ENCODE measurements around the gene LMX1A.

Gene LMX1A

DNA sequence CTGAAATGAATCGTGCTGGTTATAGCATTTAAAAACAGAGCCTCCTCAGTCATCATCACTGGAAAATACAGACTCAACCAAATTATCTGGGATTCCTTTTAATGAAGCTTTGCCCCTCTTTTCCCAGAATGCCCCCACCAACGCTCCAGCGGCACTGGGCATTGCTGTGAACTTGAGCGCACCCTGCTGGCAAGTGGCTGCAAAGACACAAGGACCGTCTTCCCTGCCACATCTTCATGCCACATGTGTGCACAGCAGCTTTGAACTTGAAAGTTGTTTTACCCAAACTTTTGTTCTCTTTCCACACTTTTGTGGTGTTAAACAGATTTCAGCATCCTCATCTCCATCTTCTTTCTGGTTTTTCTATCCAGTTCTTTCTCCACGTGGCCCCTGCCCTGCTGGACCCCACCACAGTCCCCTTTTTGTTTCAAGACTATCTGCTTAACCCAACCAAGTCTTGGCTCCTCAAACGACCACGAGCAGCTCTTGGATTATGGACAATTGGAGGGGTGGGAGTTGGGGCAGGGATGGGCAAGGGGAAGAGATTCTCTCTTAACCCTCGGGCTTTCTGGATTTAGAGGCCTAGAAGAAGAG lies 12.8 kb upstream of the LMX1A start (continued):
- TF ChIP-seq HOXA7 (CRISPR knock-in tag; IDR thresholded peaks at IDR 0.05; ENCODE audit: borderline replicate concordance) (no peak), SP7 (tag by site-specific recombination; IDR thresholded peaks at IDR 0.05) (no peak), ZNF202 (tag by site-specific recombination; IDR thresholded peaks at IDR 0.05; ENCODE audit: borderline replicate concordance) (no peak), ZEB2 (tag by site-specific recombination; IDR thresholded peaks at IDR 0.05) (no peak), ZIC2 (tag by site-specific recombination; IDR thresholded peaks at IDR 0.05) (no peak), ZNF843 (tag by site-specific recombination; IDR thresholded peaks at IDR 0.05) (no peak), ZNF837 (tag by site-specific recombination; IDR thresholded peaks at IDR 0.05) (no peak), KLF8 (tag by site-specific recombination; IDR thresholded peaks at IDR 0.05) (no peak), ZNF404 (tag by site-specific recombination; IDR thresholded peaks at IDR 0.05) (no peak), MYNN (tag by site-specific recombination; IDR thresholded peaks at IDR 0.05; ENCODE audit: borderline replicate concordance) (no peak), ZNF23 (tag by site-specific recombination; IDR thresholded peaks at IDR 0.05; ENCODE audit: borderline replicate concordance) (no peak), ZNF433 (tag by site-specific recombination; IDR thresholded peaks at IDR 0.05; ENCODE audit: low read depth) (no peak), ZNF768 (tag by site-specific recombination; IDR thresholded peaks at IDR 0.05) (no peak)
- TF ChIP-seq, protein P1, sequence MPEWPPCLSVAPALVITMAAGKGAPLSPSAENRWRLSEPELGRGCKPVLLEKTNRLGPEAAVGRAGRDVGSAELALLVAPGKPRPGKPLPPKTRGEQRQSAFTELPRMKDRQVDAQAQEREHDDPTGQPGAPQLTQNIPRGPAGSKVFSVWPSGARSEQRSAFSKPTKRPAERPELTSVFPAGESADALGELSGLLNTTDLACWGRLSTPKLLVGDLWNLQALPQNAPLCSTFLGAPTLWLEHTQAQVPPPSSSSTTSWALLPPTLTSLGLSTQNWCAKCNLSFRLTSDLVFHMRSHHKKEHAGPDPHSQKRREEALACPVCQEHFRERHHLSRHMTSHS (tag by site-specific recombination; IDR thresholded peaks at IDR 0.05): no peak
- TF ChIP-seq, protein P2, sequence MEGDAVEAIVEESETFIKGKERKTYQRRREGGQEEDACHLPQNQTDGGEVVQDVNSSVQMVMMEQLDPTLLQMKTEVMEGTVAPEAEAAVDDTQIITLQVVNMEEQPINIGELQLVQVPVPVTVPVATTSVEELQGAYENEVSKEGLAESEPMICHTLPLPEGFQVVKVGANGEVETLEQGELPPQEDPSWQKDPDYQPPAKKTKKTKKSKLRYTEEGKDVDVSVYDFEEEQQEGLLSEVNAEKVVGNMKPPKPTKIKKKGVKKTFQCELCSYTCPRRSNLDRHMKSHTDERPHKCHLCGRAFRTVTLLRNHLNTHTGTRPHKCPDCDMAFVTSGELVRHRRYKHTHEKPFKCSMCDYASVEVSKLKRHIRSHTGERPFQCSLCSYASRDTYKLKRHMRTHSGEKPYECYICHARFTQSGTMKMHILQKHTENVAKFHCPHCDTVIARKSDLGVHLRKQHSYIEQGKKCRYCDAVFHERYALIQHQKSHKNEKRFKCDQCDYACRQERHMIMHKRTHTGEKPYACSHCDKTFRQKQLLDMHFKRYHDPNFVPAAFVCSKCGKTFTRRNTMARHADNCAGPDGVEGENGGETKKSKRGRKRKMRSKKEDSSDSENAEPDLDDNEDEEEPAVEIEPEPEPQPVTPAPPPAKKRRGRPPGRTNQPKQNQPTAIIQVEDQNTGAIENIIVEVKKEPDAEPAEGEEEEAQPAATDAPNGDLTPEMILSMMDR (tag by site-specific recombination; IDR thresholded peaks at IDR 0.05): peak; percentile 69

DNA sequence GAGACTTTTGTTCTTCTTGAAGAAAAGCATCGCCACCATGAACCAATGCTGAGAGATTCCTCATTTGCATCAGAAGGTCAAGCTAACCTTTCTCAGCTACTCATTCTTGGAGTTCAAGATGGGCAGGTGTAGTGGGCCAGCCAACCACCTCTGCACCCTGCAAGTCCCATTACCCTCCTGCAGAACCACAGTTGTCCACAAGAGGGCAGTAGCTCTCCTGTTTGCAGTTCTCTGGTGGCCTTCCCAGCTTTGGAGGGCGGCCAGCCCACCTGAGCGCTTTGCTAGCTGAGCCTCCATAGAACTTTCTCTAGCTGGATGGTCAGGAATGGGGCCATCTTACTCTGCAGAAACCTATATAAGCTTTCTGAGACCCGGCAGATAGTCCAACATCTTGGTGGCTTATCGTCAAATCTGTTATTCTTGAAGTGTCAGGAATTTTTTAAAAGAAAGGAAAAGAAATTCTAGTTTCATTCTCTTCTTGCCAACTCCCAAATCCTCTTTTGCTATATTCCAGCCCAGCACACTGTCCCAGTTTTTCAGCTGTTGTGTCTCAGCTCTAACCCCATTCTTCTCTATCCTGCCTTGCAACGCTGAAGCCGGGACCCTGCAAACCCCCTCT lies 11.0 kb upstream of the LMX1A start:
- Histone ChIP-seq H3K36me3 (ENCODE audit: control insufficient read depth in 2 of 2, insufficient read depth in 1 of 2, low read length in 2 of 2) (no peaks in the 10 kb centered on the region), H3K9me3 (ENCODE audit: control insufficient read depth, insufficient read depth, low read depth, low read length) (no peaks in the 10 kb centered on the region), H3K27ac (ENCODE audit: extremely low read depth, low read depth, low read length) (no peak overlapping the region), H3K4me1 (ENCODE audit: control insufficient read depth, insufficient read depth, low read length) (no peaks in the 10 kb centered on the region), H3K4me3 (ENCODE audit: low read depth, low read length) (no peak overlapping the region)
- POLR2A ChIA-PET: interaction anchor here (1.1 kb wide), 1 partner anchor 9 kb away, joined by 3 read pairs; no protein-coding TSS in a partner anchor
- TF ChIP-seq, protein P2 (tag by site-specific recombination; IDR thresholded peaks at IDR 0.05): peak; percentile 47; the same call in 1 of the 2 replicates
- TF ChIP-seq ZNF654 (tag by site-specific recombination; IDR thresholded peaks at IDR 0.05; ENCODE audit: low read depth) (peak; percentile 42), ZFP37 (tag by site-specific recombination; IDR thresholded peaks at IDR 0.05) (no peak)
- CTCF ChIA-PET: interaction anchor here (0.6 to 5.7 kb wide), 64 partner anchors 8 to 755 kb away, joined by 3 to 125 read pairs (median 5); partner anchors contain the start of gene LMX1A

DNA sequence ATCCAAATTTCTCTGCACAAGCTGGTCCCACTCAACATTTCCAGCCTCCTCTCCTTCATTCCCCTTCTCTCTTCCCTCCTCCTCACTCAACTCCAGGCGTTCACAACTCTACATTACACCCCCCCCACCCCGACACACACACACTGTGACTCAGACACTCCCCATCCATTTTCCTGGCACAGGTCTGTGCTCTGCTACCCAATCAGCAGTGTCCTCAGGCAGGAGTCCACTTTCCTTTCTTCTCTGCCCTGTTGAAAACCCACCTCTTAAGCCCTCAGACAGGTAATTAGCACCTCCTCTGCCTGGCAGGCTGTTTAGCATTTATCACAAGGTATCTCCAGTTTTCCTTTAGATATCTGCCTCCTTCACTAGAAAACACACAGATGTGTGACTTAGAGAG lies 8.8 kb upstream of the LMX1A start:
- H3K4me1 ChIP-seq (ENCODE audit: control insufficient read depth, insufficient read depth, low read length): no peaks in the 10 kb centered on the region
- CTCF ChIA-PET: interaction anchor here (0.7 to 3.6 kb wide), 7 partner anchors 11 to 236 kb away, joined by 3 to 38 read pairs (median 6); no protein-coding TSS in a partner anchor
- H3K36me3 ChIP-seq (ENCODE audit: control insufficient read depth in 2 of 2, insufficient read depth in 1 of 2, low read length in 2 of 2): no peaks in the 10 kb centered on the region
- H3K27ac ChIP-seq (ENCODE audit: extremely low read depth, low read depth, low read length): no peak overlapping the region
- no peak for TF ChIP-seq ZBTB17 (tag by site-specific recombination; IDR thresholded peaks at IDR 0.05)
- no peak for TF ChIP-seq ZNF707 (tag by site-specific recombination; IDR thresholded peaks at IDR 0.05)
- TF ChIP-seq ZNF138 (tag by site-specific recombination; IDR thresholded peaks at IDR 0.05; ENCODE audit: borderline replicate concordance): no peak
- TF ChIP-seq ZNF768 (tag by site-specific recombination; IDR thresholded peaks at IDR 0.05): no peak
- no peak for TF ChIP-seq ZNF530 (tag by site-specific recombination; IDR thresholded peaks at IDR 0.05; ENCODE audit: low read depth)
- no peak for TF ChIP-seq ZNF266 (tag by site-specific recombination; IDR thresholded peaks at IDR 0.05; ENCODE audit: low read depth)
- TF ChIP-seq, protein P3, sequence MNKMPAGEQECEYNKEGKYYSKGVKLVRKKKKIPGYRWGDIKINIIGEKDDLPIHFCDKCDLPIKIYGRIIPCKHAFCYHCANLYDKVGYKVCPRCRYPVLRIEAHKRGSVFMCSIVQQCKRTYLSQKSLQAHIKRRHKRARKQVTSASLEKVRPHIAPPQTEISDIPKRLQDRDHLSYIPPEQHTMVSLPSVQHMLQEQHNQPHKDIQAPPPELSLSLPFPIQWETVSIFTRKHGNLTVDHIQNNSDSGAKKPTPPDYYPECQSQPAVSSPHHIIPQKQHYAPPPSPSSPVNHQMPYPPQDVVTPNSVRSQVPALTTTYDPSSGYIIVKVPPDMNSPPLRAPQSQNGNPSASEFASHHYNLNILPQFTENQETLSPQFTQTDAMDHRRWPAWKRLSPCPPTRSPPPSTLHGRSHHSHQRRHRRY (tag by site-specific recombination; IDR thresholded peaks at IDR 0.05): no peak
- no peak for TF ChIP-seq ZNF311 (tag by site-specific recombination; IDR thresholded peaks at IDR 0.05; ENCODE audit: borderline replicate concordance)
- POLR2A ChIA-PET: no interaction called here
- no peak overlapping the region for H3K4me3 ChIP-seq (ENCODE audit: low read depth, low read length)
- H3K9me3 ChIP-seq (ENCODE audit: control insufficient read depth, insufficient read depth, low read depth, low read length): no peaks in the 10 kb centered on the region

Measured in HEK293 (cell line).